ENCODE results near the gene FGF12. TPM values are rescaled to one million over a fixed set of nuclear protein-coding genes. Genes with fewer than 3 reads are reported as not detected.

Gene FGF12
- polyA plus RNA-seq, 1 experiment = not detected

- no peaks in the 10 kb centered on the region for H3K9me3 ChIP-seq (ENCODE audit: control insufficient read depth, insufficient read depth, low read length)
- H3K4me3 ChIP-seq (ENCODE audit: low read depth, low read length) = no peak overlapping the region
- ChIA-PET CTCF (interaction anchor here (1.3 kb wide), 1 partner anchor 17 kb away, joined by 5 read pairs; no protein-coding TSS in a partner anchor), POLR2A (no interaction called here)
- no peak overlapping the region for H3K27ac ChIP-seq (ENCODE audit: low read depth, low read length)
- DNase-seq (ENCODE audit: low read depth, low spot score) = no peak
- no peaks in the 10 kb centered on the region for H3K27me3 ChIP-seq (ENCODE audit: control insufficient read depth, insufficient read depth, low read length)
- no peak for TF ChIP-seq CTCF (IDR thresholded peaks at IDR 0.05; ENCODE audit: low read depth, low read length)
These were observed 245.7 kb downstream of the FGF12 start for GRCh38 chr3:192481638-192482037.

GRCh38 chr3:192467230-192468140 lies 259.9 kb downstream of the FGF12 start:
- peak; percentile 15 for DNase-seq (ENCODE audit: low read depth, low spot score)
- H3K4me3 ChIP-seq (ENCODE audit: low read depth, low read length) = no peak overlapping the region
- CTCF ChIA-PET = interaction anchor here (0.6 to 1.0 kb wide), 7 partner anchors 8 to 1198 kb away, joined by 3 to 8 read pairs (median 3); no protein-coding TSS in a partner anchor
- H3K9me3 ChIP-seq (ENCODE audit: control insufficient read depth, insufficient read depth, low read length) = no peaks in the 10 kb centered on the region
- peak; percentile 89 for TF ChIP-seq CTCF (IDR thresholded peaks at IDR 0.05; ENCODE audit: low read depth, low read length)
- no peak overlapping the region for H3K27ac ChIP-seq (ENCODE audit: low read depth, low read length)
- no peaks in the 10 kb centered on the region for H3K27me3 ChIP-seq (ENCODE audit: control insufficient read depth, insufficient read depth, low read length)
- POLR2A ChIA-PET = no interaction called here

GRCh38 chr3:192449036-192449435 lies 278.3 kb downstream of the FGF12 start:
- Histone ChIP-seq H3K4me3 (ENCODE audit: low read depth, low read length) (no peak overlapping the region), H3K9me3 (ENCODE audit: control insufficient read depth, insufficient read depth, low read length) (no peaks in the 10 kb centered on the region), H3K27me3 (ENCODE audit: control insufficient read depth, insufficient read depth, low read length) (no peaks in the 10 kb centered on the region), H3K27ac (ENCODE audit: low read depth, low read length) (no peak overlapping the region)
- POLR2A ChIA-PET = no interaction called here
- CTCF ChIA-PET = no interaction called here
- no peak for DNase-seq (ENCODE audit: low read depth, low spot score)
- 0 out of 2 replicates have a peak, but pooled peaks have one; percentile 17 for TF ChIP-seq CTCF (IDR thresholded peaks at IDR 0.05; ENCODE audit: low read depth, low read length)

GRCh38 chr3:192445770-192446644 lies 281.3 kb downstream of the FGF12 start:
- Histone ChIP-seq H3K27ac (ENCODE audit: low read depth, low read length) (no peak overlapping the region), H3K4me3 (ENCODE audit: low read depth, low read length) (no peak overlapping the region), H3K27me3 (ENCODE audit: control insufficient read depth, insufficient read depth, low read length) (no peaks in the 10 kb centered on the region), H3K9me3 (ENCODE audit: control insufficient read depth, insufficient read depth, low read length) (no peaks in the 10 kb centered on the region)
- ChIA-PET CTCF (interaction anchor here (1.0 to 4.1 kb wide), 5 partner anchors 8 to 1141 kb away, joined by 3 to 30 read pairs (median 9); no protein-coding TSS in a partner anchor), POLR2A (no interaction called here)
- no peak for DNase-seq (ENCODE audit: low read depth, low spot score)
- no peak for TF ChIP-seq CTCF (IDR thresholded peaks at IDR 0.05; ENCODE audit: low read depth, low read length)
